HepG2 (cell line): Measurements from ENCODE around the gene SLC34A3. TPM values are rescaled to one million over a fixed set of nuclear protein-coding genes. Genes with fewer than 3 reads are reported as not detected.

Experiments
- DMAP1 ChIP-seq: IDR thresholded peaks from 2 replicates; pipeline ENCODE4 v1.6.1; 2016
- ELF1 ChIP-seq: sonication (generic); formaldehyde crosslinking; IDR thresholded peaks from 2 replicates; pipeline ENCODE4 v1.4.0; 2020; ENCODE audit warnings: missing genetic modification reagents
- GFI1 ChIP-seq: sonication (generic); formaldehyde crosslinking; IDR thresholded peaks from 2 replicates; pipeline ENCODE4 v1.5.0; 2020; ENCODE audit warnings: missing genetic modification reagents, mild to moderate bottlenecking, borderline replicate concordance
- GLI4 ChIP-seq: sonication (generic); formaldehyde crosslinking; IDR thresholded peaks from 2 replicates; pipeline ENCODE4 v1.5.1; 2020; ENCODE audit warnings: missing genetic modification reagents, mild to moderate bottlenecking, moderate library complexity, borderline replicate concordance
- GZF1 ChIP-seq: sonication (generic); formaldehyde crosslinking; IDR thresholded peaks from 2 replicates; pipeline ENCODE4 v1.5.1; 2020; ENCODE audit warnings: mild to moderate bottlenecking, missing genetic modification reagents
- HNRNPH1 ChIP-seq: fragments of 200-400 bp; formaldehyde crosslinking; optimal IDR thresholded peaks from 2 replicates; pipeline ENCODE3; 2017; ENCODE audit warnings: mild to moderate bottlenecking, low read depth, low read length
- NAIF1 ChIP-seq: sonication (generic); formaldehyde crosslinking; IDR thresholded peaks from 2 replicates; pipeline ENCODE4 v1.5.0; 2020; ENCODE audit warnings: mild to moderate bottlenecking, missing genetic modification reagents, borderline replicate concordance
- RXRB ChIP-seq: IDR thresholded peaks from 2 replicates; pipeline ENCODE4 v1.6.1; 2016; ENCODE audit warnings: borderline replicate concordance, missing genetic modification reagents, missing compliant biosample characterization
- ZBTB42 ChIP-seq: sonication (generic); formaldehyde crosslinking; IDR thresholded peaks from 2 replicates; pipeline ENCODE4 v1.5.0; 2020; ENCODE audit warnings: mild to moderate bottlenecking, missing genetic modification reagents
- ZNF451 ChIP-seq: sonication (generic); formaldehyde crosslinking; IDR thresholded peaks from 2 replicates; pipeline ENCODE4 v1.5.0; 2020; ENCODE audit warnings: mild to moderate bottlenecking, missing genetic modification reagents
- ZNF547 ChIP-seq: sonication (generic); formaldehyde crosslinking; IDR thresholded peaks from 2 replicates; pipeline ENCODE4 v1.5.1; 2020; ENCODE audit warnings: mild to moderate bottlenecking, missing genetic modification reagents
- ZNF552 ChIP-seq: sonication (generic); formaldehyde crosslinking; IDR thresholded peaks from 2 replicates; pipeline ENCODE4 v1.9.0; 2022; ENCODE audit warnings: missing genetic modification reagents, mild to moderate bottlenecking, borderline replicate concordance
- ZSCAN25 ChIP-seq: sonication (generic); formaldehyde crosslinking; IDR thresholded peaks from 2 replicates; pipeline ENCODE4 v1.8.0; 2022; ENCODE audit warnings: mild to moderate bottlenecking, missing genetic modification reagents
- ZSCAN9 ChIP-seq: IDR thresholded peaks from 2 replicates; pipeline ENCODE4 v1.6.1; 2016; ENCODE audit warnings: borderline replicate concordance
- ZZZ3 ChIP-seq: sonication (generic); formaldehyde crosslinking; IDR thresholded peaks from 2 replicates; pipeline ENCODE4 v1.4.0; 2020; ENCODE audit warnings: missing genetic modification reagents, mild to moderate bottlenecking, borderline replicate concordance
- polyA plus RNA-seq, 8 experiments: library from polyadenylated mRNA; depleted of rRNA in 3 of 8; stranded (reverse) in 7 of 8; unstranded in 1 of 8; fragments of >200 nt; fragmentation: Illumina TruSeq in 4 of 8; extraction: Trizol in 4 of 8; gene quantifications; 2 replicates each; pipeline versions ENCODE4 v1.2.1 to v1.2.3, GENCODE V29; 2011 to 2016; ENCODE audit warnings: low read depth in 4 of 8, missing spikeins in 1 of 8, mixed read lengths in 1 of 8; ENCODE audit not compliant: insufficient read depth in 1 of 8
- total RNA-seq, 5 experiments: library from RNA; depleted of rRNA; stranded (reverse); fragments of >200 nt; fragmentation: Illumina TruSeq; extraction: Trizol; gene quantifications; 2 replicates each; pipeline ENCODE4 v1.2.3, GENCODE V29; 2016; ENCODE audit warnings: low read depth in 1 of 5
- TF ChIP-seq, protein P1 (sequence below): sonication (generic); formaldehyde crosslinking; IDR thresholded peaks from 2 replicates; pipeline ENCODE4 v1.4.0; 2020; ENCODE audit warnings: missing genetic modification reagents, borderline replicate concordance
- TF ChIP-seq, protein P2 (sequence below): sonication (generic); formaldehyde crosslinking; IDR thresholded peaks from 2 replicates; pipeline ENCODE4 v1.4.0; 2020; ENCODE audit warnings: missing genetic modification reagents
- TF ChIP-seq, protein P3 (sequence below): conservative IDR thresholded peaks from 2 replicates; pipeline ENCODE4 v1.6.1; 2018; ENCODE audit warnings: missing genetic modification reagents
- TF ChIP-seq, protein P4 (sequence below): sonication (generic); formaldehyde crosslinking; IDR thresholded peaks from 2 replicates; pipeline ENCODE4 v1.4.0; 2020; ENCODE audit warnings: missing genetic modification reagents, borderline replicate concordance
- TF ChIP-seq, protein P5 (sequence below): sonication (generic); formaldehyde crosslinking; IDR thresholded peaks from 2 replicates; pipeline ENCODE4 v1.4.0; 2020; ENCODE audit warnings: missing genetic modification reagents
- TF ChIP-seq, protein P6 (sequence below): sonication (generic); formaldehyde crosslinking; IDR thresholded peaks from 2 replicates; pipeline ENCODE4 v1.4.0; 2020; ENCODE audit warnings: mild to moderate bottlenecking, low read depth, missing genetic modification reagents

Gene SLC34A3
- total and polyA plus RNA-seq, 2 of the 13 experiments (the other 11 are each of a cell fraction or from before 2014, with no cell fraction given), result 0.07 to 1.0 TPM

DNA sequence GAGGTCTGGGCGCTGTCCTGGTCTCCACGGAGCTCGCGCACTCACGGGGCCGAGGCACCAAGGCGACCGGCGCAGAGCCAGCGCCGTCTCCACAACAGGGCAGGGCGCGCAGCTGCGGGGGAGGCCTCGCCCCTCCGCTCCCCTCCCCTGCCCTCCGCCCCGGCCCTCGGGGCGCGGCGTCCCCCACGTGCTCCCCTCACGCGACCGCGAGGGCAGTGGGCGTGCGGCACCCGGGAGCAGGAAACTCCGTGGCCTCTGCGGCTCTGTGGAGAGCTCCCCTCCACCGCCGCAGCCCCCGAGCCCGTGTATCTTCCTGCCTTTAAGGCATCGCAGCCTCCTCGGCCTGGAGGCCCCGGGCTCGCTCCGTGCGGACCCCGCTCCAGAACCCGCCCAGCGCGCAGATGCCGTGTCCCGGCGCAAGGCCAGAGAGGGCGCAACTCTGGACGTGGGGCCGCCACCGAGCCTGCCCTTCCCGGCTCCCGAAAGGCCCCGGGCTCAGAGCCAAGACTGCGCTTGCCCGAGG lies 9.7 kb downstream of the SLC34A3 start (continued):
- no peak for TF ChIP-seq HNRNPH1
- TF ChIP-seq, protein P1, sequence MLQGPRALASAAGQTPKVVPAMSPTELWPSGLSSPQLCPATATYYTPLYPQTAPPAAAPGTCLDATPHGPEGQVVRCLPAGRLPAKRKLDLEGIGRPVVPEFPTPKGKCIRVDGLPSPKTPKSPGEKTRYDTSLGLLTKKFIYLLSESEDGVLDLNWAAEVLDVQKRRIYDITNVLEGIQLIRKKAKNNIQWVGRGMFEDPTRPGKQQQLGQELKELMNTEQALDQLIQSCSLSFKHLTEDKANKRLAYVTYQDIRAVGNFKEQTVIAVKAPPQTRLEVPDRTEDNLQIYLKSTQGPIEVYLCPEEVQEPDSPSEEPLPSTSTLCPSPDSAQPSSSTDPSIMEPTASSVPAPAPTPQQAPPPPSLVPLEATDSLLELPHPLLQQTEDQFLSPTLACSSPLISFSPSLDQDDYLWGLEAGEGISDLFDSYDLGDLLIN (CRISPR knock-in tag), result 0 out of 2 replicates have a peak, but pooled peaks have one; percentile 46
- TF ChIP-seq RXRB (CRISPR knock-in tag), result peak; percentile 57
- TF ChIP-seq ZNF552 (CRISPR knock-in tag), result 0 out of 2 replicates have a peak, but pooled peaks have one; percentile 67
- TF ChIP-seq ZSCAN25 (CRISPR knock-in tag), result peak; percentile 98
- TF ChIP-seq, protein P2, sequence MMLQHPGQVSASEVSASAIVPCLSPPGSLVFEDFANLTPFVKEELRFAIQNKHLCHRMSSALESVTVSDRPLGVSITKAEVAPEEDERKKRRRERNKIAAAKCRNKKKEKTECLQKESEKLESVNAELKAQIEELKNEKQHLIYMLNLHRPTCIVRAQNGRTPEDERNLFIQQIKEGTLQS, result 0 out of 2 replicates have a peak, but pooled peaks have one; percentile 50
- no peak for TF ChIP-seq ELF1 (CRISPR knock-in tag)
- no peak; the same call in 1 of the 2 replicates for TF ChIP-seq NAIF1 (CRISPR knock-in tag)
- peak; percentile 63 for TF ChIP-seq ZZZ3 (CRISPR knock-in tag)
- peak; percentile 94 for TF ChIP-seq ZNF547 (CRISPR knock-in tag)
- TF ChIP-seq GZF1 (CRISPR knock-in tag), result peak; percentile 25; the same call in 1 of the 2 replicates
- TF ChIP-seq ZBTB42 (CRISPR knock-in tag), result no peak
- TF ChIP-seq GFI1 (CRISPR knock-in tag), result peak; percentile 74; the same call in 1 of the 2 replicates
- TF ChIP-seq DMAP1, result peak; percentile 87
- TF ChIP-seq ZSCAN9, result 0 out of 2 replicates have a peak, but pooled peaks have one; percentile 46
- TF ChIP-seq GLI4 (CRISPR knock-in tag), result peak; percentile 58; the same call in 1 of the 2 replicates
- TF ChIP-seq ZNF451 (CRISPR knock-in tag), result peak; percentile 83
- TF ChIP-seq, protein P3, sequence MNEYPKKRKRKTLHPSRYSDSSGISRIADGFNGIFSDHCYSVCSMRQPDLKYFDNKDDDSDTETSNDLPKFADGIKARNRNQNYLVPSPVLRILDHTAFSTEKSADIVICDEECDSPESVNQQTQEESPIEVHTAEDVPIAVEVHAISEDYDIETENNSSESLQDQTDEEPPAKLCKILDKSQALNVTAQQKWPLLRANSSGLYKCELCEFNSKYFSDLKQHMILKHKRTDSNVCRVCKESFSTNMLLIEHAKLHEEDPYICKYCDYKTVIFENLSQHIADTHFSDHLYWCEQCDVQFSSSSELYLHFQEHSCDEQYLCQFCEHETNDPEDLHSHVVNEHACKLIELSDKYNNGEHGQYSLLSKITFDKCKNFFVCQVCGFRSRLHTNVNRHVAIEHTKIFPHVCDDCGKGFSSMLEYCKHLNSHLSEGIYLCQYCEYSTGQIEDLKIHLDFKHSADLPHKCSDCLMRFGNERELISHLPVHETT (CRISPR knock-in tag), result peak; percentile 97
- TF ChIP-seq, protein P4, sequence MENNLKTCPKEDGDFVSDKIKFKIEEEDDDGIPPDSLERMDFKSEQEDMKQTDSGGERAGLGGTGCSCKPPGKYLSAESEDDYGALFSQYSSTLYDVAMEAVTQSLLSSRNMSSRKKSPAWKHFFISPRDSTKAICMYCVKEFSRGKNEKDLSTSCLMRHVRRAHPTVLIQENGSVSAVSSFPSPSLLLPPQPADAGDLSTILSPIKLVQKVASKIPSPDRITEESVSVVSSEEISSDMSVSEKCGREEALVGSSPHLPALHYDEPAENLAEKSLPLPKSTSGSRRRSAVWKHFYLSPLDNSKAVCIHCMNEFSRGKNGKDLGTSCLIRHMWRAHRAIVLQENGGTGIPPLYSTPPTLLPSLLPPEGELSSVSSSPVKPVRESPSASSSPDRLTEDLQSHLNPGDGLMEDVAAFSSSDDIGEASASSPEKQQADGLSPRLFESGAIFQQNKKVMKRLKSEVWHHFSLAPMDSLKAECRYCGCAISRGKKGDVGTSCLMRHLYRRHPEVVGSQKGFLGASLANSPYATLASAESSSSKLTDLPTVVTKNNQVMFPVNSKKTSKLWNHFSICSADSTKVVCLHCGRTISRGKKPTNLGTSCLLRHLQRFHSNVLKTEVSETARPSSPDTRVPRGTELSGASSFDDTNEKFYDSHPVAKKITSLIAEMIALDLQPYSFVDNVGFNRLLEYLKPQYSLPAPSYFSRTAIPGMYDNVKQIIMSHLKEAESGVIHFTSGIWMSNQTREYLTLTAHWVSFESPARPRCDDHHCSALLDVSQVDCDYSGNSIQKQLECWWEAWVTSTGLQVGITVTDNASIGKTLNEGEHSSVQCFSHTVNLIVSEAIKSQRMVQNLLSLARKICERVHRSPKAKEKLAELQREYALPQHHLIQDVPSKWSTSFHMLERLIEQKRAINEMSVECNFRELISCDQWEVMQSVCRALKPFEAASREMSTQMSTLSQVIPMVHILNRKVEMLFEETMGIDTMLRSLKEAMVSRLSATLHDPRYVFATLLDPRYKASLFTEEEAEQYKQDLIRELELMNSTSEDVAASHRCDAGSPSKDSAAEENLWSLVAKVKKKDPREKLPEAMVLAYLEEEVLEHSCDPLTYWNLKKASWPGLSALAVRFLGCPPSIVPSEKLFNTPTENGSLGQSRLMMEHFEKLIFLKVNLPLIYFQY (CRISPR knock-in tag), result peak; percentile 65; the same call in 1 of the 2 replicates
- TF ChIP-seq, protein P5, sequence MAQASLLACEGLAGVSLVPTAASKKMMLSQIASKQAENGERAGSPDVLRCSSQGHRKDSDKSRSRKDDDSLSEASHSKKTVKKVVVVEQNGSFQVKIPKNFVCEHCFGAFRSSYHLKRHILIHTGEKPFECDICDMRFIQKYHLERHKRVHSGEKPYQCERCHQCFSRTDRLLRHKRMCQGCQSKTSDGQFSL (CRISPR knock-in tag), result no peak
- TF ChIP-seq, protein P6, sequence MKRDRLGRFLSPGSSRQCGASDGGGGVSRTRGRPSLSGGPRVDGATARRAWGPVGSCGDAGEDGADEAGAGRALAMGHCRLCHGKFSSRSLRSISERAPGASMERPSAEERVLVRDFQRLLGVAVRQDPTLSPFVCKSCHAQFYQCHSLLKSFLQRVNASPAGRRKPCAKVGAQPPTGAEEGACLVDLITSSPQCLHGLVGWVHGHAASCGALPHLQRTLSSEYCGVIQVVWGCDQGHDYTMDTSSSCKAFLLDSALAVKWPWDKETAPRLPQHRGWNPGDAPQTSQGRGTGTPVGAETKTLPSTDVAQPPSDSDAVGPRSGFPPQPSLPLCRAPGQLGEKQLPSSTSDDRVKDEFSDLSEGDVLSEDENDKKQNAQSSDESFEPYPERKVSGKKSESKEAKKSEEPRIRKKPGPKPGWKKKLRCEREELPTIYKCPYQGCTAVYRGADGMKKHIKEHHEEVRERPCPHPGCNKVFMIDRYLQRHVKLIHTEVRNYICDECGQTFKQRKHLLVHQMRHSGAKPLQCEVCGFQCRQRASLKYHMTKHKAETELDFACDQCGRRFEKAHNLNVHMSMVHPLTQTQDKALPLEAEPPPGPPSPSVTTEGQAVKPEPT (CRISPR knock-in tag), result peak; percentile 72; the same call in 1 of the 2 replicates
